SK-N-DZ (cell line): ENCODE results near the gene MRAS. TPM values are rescaled to one million over a fixed set of nuclear protein-coding genes. Genes with fewer than 3 reads are reported as not detected.
A peak's percentile ranks its signal among the peaks of the same experiment; 100 is the strongest.

ENCODE experiments used
- DNase-seq: peaks from one replicate; pipeline ENCODE4 v3.0.0-alpha.2; 2015; ENCODE audit warnings: low spot score
- polyA plus RNA-seq, 2 experiments: library from polyadenylated mRNA; depleted of rRNA; stranded (reverse); fragments of >200 nt; gene quantifications; 2 replicates each; pipeline ENCODE4 v1.2.3, GENCODE V29; 2014

Gene MRAS
- polyA plus RNA-seq (2014; cell fraction: cytosol; rRNA removed) = 26.9 and 28.8 TPM in 2 replicates
- polyA plus RNA-seq (2014; cell fraction: nucleus; rRNA removed) = 13.2 and 16.4 TPM in 2 replicates

DNA sequence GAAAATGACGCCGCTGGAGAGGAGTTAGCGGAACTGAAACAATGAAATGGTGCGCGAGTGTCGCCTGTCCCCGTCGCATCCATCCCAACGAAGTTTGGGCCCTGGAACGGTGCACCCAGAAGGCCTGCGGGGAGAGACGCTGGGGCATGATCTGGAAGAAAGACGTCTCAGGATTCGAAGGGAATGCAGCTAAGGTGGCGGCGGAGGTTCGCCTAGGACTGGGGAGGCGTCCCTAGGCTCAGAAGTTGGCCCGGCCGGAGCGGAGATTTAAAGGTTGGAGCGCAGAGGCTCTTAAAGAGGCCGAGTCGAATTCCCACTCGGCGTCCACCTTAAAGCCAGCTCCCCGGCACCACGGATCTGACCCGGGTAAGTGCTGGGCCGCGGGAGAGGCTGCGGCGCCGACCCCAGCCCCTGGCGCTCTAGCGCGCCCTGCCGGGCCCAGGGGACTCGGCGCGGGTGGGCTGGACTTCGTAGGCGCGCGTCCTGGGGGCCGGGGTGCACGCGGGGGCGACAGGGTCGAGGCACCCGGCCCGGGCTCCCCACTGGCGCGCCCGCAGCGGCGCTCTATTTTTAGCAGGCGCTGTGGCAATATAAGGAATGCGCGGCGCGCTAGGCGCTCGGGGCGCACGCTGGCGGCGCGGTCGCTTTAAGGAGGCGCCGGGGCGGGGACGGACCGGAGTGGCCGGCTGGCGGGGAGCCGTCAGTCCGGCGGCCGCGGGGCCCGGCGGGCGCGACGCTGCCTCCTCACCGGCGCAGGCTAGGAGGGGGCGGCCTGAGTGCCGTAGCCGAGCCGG, at the start of gene MRAS:
TSS of gene MRAS (plus strand) at position 620 of the 794 bp plus-strand sequence. CDS start 24,305 bp downstream, outside the sequence.
- peak; percentile 85 for DNase-seq

DNA sequence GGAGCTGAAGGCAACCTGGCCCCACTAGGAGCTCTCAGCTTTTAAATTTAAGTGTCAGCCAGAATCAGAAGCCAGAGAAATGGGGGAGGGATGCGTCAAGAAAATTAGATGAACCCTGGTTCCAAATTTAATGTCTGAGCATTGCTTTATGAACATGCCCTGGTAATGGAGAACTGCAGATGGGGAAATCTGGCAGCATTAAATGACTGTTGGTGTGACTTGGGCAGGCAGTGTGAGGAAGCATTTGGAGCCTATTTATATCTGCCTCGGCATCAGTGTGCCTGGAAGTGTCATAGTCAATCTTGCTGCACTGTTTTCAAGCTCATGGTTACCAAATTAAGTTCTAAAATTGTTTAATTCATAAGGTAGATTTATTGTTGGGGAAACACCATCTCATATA, 47.7 kb upstream of the MRAS start:
- DNase-seq = no peak

DNA sequence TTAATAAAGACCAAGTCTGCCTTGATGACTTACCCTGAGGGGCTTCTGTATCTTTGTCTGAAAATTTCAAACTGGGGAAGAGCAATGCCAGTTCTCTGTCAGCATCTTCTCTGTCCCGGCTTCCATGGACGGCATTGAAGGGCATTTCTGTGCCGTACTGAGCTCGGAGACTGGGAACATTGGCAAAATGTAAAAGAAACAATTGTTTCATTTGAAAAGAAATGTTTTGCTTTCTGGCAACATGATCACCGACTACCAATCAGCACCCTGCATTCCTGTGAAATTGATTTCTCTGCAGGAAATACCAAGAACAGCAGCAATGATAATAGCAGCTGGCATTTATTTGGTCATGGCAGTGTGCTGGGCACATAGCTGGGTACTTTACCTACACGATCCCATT, 44.9 kb upstream of the MRAS start:
- no peak for DNase-seq

DNA sequence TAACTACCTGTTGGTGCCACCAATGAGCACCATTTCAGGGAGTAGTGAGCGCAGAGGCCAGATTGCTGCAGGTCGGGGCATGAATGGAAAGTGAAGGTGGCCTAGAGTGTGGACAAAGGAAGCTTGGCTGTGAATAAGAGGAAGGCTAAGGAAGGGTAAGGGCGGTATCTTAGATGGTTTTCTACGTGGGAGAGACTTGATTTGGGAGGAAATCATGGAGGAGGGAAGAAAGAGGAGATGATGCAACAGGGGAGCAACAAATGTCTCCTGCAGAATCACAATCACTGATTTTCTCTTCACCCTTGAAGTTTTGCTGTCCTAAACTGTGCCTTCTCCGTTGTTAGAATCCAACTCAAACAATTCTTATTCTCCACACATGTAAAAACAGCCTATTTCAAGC, 40.5 kb upstream of the MRAS start:
- DNase-seq = no peak

DNA sequence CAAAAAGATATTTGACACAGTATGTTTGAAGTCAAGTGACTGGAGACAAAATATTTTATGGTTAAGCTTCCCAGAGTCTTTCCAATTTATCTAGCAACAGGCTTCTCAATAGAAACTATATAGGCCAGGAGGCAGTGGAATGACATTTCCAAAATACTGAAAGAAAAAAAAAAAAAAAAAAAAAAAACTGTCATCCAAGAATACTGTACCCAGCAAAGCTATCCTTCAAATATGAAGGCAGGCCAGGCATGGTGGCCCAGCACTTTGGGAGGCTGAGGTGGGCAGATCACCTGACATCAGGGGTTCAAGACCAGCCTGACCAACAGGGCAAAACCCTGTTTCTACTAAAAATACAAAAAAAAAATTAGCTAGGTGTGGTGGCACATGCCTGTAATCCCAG, 39.6 kb upstream of the MRAS start:
- DNase-seq = no peak

DNA sequence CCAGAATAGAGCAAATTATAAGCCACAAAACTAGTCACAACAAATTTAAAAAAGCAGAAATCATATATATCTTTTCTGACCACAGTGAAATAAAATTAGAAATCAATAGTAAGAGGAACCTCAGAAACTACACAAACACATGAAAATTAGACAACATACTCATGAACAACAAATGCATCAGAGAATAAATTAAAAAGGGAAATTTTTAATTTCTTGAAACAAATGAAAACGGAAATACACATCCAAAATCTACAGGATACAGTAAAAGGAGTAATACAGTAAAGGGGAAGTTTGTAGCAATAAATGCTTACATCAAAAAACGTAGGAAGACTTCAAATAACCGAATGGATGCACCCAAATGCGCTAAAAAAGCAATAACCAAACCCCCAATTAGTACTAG, 37.9 kb upstream of the MRAS start:
- DNase-seq = no peak

DNA sequence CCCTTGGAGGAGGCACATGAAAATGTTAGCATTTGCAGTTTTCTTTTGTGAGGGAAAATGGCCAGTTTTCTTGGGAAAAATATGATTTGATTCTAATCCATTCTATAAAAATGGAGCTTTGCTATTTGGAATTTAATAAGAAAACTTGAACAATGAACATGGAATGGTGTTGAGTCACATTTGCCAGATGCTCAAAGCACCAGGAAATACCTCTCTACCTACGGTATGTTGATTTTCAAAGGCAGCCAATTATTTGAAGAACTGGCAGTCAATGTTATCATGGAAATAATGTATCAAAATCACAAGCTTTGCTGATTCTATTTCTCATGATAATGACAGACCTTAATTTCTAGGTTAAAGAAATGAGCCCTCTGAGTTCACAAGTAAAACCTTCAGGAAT, 33.6 kb upstream of the MRAS start:
- no peak for DNase-seq

DNA sequence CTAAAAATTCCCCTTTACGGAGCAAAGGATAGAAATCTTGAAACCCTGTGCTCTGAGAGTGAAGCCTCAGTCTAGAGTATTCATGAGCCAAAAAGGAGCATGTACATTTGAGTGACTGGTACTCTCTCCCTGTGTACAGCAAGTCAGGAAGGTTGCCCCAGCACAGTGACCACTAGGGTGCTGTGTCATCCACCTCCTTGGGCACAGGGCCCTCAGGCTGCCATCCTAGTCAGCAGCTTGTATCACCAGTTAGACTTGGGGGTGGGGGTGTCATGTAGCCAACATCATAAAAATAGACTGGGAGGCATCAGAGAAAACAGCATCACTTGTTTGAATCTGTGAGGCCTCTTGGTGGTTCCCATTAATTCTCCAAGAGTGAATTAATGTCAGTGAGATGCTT, 30.7 kb upstream of the MRAS start:
- DNase-seq = no peak

DNA sequence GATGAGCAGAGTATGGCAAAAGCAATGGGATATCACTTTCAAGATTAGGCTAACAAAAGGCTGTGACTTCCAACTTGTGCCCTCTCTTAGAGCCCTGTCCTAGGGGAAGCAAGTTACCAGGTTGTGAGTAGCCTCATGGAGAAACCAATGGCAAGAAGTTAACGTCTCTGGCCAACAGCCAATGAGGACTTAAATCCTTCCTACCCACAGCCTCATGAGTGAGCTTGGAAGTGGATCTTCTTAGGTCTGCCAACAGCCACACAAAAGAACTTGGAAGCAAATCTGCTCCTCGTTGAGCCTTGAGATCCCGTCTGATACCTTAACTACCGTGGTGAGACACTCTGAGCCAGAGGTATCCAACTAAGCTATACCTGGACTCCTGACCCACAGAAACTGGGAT, 24.4 kb upstream of the MRAS start:
- DNase-seq = no peak

DNA sequence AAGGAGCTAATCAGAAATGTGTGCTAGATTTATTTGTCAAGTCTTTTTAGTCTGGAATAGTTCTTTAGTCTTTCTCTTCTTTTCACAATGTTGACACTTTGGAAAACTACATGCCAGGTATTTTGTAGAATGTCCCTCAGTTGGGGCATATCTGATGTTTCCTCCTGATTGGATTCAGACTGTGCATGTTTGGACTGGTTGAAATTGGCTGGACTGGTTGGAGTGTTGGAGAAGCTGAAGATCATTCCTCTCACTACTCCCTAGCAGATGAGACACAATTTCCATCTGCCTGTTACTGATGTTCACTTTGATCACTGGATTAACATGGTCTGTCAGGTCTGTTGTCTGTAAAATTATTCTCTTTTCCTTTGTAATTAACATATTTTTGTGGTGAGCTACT, 22.4 kb upstream of the MRAS start:
- no peak for DNase-seq

DNA sequence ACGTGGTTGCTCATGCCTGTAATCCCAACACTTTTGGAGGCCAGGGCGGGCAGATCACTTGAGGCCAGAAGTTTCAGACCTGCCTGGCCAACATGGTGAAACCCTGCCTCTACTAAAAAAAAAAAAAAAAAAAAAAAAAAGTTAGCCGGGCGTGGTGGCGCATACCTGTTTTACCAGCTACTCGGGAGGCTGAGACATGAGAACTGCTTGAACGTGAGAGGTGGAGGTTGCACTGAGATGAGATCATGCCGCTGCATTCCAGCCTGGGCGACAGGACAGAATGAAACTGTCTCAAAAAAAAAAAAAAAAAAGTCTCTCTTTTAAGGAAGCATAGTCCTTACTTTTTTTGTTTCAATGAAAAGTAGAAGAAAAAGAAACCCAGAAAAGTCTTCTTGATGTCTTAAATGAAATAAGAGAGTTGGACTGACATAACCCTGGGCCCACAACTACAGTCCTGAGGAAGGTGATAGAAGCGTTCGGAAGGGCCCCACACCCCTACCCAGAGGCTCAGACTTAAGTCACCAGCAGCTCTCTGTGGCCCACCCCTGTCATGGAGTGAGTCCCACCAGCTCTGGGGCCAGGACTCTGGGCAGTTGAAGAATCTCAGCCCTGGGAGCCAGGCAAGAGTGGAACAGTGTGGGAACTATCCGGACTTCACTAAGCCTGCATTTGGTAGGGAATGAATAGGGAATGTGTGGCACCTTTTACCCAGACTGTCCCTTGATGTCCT, 21.3 kb upstream of the MRAS start:
- DNase-seq = no peak

DNA sequence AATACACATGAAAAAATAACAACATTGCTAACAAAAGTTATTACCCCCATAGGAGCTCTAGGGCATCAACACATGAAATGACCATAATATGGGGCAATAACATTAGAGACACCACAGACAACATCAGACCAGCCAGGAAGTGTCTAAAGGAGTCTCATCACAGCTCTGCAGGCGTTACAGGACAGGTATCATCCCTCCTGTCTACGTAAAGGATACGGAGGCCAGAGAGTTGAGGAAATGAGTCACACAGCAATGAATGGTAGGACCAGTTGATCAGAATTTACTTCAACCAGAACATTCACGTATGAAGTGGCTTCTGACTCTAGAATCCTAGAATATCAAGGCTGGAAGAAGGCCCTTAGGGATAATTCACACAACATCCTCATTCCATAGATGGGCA, 20.5 kb upstream of the MRAS start:
- no peak for DNase-seq

DNA sequence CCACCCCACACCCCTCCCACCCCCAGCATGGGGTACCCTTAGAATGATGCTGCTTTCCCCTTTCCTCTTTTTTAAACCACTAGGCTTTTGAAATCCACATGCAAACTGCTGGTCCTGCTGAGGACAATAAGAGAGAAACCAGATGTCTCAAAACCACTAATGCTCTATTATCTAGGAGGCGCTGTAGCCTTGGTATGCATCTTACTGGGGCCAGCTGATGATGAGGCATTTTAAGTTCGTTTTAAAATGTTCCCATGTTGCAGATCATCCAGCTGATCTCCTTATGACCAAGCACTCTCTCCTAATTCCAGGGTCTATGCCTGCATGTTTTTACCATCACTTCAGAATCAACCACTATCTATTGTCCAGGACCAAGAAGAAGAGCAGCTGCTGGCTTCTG, 20.0 kb upstream of the MRAS start:
- DNase-seq = peak; percentile 29

DNA sequence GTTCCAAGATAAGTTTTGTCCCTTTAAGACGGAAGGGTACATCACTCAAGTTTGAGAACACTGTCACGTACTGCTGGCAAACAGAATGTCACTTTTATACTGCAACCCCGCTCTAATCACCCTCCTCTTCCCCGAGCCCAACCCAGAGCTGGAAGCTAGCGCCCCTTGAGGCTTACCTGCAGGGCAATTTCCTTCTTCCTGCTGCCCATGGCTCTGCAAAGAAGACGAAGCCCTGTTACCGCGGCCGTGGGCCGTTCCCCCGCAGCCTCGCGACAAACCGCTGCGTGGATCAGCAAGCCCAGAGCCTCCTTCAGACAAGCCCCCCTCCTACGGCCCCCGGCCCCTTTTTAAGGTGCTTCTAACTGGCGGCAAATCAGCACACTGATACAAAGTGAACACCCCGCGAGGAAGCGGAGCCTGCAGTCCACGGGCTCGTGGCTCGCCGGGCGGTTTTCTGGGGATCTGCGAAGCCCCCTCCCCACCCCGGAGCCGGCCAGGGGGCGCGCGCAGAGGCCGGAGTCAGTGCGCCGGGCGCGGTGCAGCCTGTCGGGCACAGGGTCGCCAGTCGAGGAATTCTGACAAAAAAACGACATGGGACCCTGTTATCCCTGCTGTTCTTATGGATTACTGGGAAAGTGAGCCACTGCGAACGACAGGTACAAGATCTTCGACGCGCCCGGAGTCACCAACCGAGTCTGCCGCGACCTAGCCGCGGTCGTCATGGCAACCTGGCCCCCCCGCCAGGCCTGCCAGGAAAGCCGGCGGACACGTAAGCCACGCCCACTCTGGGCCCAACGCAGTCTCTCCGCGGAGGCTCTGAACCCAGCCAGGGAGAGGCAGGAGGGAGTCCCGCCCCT, 19.0 kb upstream of the MRAS start, which contains the start of gene NME9:
TSS of gene NME9 (minus strand) at position 725 of the 857 bp plus-strand sequence. CDS start at position 209, 516 bp downstream.
- DNase-seq = peak; percentile 98

DNA sequence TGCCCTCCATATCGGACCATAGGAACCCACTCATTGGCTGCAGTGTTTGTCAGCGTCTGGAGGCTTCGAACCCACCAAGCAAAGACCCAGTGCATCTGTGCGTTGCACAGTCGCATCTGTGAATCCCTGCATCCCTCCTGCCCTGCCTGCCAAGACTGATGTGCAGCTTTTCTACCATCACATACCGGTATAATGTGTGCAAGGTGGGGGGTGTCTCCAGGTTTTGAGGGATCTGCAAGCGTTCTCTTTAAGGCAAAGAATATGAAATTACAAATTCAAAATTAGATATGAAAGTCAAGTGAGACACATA, 18.4 kb upstream of the MRAS start:
- DNase-seq = no peak

DNA sequence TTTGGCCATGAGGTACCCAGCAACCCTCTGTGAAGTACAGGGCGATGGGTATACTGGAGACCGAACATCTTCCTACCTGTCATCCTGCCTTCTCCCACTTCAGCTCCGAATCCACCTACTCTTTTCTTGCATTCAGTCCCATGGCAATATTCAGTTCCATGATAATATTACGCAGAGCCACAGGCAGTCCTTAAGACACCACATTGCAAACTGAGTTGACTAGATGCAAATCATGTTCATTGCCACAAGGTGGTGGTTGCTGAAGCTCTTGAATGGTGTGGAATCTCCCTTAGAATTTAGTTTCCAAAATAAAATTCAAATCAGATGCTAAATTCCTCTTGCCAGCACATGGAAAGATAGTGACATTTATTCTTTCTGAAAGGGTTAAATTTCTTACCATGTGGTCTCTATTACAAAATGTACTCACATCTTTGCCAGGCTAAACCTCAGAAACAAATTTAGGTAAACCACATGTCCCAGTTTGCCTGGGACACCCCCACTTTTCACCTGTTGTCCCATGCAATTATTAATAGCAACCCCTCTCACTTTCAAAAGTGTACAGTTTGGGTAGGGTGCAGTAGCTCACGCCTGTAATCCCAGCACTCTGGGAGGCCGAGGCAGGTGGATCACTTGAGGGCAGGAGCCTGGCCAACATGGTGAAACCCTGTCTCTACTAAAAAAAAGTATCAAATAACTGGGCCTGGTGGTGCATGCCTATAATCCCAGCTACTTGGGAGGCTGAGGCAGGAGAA, 17.1 kb upstream of the MRAS start:
- DNase-seq = no peak

DNA sequence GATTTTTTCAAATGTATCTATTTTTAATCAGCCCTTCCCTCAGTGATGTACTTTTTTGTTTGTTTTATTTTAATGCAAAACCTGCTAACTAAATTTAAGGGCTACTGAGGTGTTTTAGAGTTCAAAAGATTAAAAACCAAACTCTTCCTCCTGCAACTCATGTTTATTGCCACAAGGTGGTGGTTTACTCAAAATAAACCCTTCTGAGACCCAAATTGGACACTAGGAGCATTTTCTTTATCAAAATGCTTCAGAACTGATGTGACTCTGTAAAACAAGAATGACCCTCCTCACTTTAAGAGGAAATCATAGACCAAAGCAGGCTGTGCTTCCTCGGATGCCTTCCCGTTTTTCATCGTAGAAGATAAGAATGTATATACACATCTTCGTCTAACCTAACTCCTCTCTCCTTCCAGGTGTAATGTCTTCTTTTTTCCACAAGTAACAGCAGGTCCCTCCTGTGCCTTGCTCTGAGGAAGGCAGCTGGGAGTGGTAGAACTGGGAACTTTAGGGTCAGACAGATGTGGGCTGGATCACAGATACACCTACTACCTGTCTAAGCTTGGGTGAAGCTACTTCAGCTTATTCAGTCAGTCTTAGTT, 15.8 kb upstream of the MRAS start:
- DNase-seq = peak; percentile 50

DNA sequence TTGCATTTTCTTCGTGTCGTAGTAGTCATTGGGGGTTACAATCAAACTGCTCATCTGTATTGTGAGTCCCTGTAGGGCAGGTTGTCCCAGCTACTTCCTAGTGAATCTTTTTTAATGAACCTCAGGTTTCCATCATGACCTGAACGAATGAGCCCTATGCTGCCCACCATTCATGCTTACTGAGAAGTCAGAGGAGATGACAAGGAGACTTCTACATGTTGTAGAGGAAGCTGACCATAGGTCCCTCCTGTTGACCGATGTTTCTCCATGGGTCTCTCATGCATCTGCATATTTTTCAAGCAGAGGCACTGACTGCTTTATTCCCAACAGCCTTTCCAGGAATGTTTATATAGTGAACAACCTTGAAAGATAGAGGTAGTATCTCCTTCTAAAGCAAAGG, 13.8 kb upstream of the MRAS start:
- DNase-seq = no peak

DNA sequence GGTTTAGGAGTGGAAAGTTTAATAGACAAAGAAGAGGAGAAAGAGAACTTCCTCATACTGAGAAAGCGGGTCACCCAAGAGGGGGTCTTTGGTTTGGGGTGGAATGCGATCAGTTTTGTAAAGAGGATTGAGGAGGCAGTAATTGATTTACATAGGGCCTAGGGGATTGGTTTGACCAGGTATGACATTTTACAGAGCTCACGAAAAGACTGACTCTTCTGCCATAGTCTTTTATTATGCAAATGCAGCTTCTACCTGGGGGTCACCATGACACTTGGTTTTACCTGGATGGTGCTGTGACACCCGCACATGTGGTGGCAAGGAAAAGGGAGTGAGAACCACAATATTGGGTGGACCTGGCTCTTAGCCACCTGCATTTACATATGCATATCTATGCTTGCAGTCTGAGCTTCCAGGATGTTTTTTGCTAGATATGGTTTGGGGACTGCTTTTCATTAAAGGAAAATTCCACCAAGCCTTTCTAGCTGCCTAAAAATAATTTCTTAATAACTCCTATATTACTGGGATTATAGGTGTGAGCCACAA, 11.9 kb upstream of the MRAS start:
- DNase-seq = no peak

DNA sequence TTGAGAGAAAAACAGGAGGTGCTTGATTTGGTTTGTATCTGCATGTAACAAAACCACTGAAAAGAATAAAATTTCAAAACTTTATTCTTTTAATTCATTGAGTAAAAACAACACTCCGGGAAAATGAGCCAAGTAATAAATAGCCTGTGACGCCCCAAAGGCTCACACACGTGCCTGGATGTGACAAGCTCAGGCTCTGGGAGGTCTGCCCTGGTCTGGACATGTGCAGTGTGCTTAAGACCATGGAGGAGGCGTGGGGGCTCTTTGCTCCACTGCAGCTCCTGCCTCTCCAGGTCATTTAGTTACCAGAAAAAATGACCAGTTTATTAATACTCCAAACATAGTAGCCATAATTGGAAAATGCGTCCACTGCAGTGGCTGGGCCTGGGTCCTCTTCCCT, 10.1 kb upstream of the MRAS start:
- DNase-seq = no peak

DNA sequence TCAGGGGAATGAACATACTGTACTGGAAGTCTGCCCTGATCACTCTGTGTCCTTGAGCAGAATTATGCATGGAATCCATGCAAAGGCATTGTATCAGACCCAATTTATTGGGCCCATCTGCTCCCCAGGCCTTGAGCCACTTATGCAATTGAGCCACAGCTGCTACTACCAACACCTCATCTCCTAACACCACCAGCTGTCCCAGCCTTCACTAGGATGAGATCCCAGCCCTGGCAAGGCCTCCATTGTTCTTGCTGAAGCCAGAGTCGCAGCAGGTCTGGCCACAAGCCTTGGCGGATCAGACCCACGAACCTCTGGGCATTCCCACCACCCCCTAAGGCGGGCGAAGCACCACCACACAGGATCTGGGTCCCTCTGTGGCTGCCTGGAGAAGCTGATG, 9.6 kb upstream of the MRAS start:
- no peak for DNase-seq
